Measurements from ENCODE around the gene TEX44. TPM values are rescaled to one million over a fixed set of nuclear protein-coding genes. Genes with fewer than 3 reads are reported as not detected.
A peak's percentile ranks its signal among the peaks of the same experiment; 100 is the strongest.

The TEX44 gene
- total RNA-seq, 1 experiment from 2014 or later = not detected

DNA sequence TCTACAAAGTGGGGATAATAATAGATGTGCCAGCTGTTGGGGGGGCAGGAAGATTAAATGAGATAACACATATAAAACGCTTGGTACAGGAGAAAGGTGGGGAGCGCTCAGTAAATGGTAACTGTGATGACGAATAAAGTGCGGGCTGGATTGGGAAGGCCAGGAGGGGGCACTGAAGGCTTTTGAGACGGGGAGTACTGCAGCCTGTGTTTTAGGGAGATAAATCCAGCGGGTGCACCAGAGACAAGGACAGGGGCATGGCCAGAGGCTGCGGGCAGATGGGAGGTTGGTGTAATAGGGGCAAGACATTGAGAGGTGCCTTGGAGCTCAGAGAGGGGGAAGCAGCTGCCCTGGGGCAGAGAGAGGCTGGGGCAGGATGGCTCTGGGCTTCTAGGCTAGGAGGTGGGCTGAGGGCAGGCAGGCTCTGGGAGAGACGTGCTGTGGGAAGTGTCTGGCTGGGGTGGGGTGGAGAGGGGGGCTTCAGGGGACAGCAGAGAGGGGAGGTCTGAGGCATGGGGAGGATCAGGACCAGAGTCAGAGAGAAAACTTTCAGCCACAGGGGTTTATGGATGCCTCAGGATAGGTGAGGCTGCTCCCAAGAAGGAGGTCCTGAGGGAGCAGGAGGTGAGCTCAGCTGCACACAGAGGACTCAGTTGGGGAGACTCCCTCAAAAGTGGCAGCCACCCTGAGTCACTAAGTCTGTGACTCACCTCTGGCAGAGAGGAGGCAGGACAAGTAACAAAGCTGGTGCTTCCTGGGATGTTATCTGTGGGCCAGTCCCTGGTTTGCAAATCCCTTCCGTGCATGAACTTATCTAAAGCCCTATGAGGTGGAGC is 18.8 kb downstream of the TEX44 start:
- Histone ChIP-seq H3K36me3 (ENCODE audit: control insufficient read depth, insufficient read depth, low read length) (no peaks in the 10 kb centered on the region), H3K27ac (ENCODE audit: low read length) (peak overlapping the region; percentile 92), H3K4me1 (ENCODE audit: control insufficient read depth, insufficient read depth, low read length) (peaks cover 36% of the 10 kb centered on the region), H3K4me3 (ENCODE audit: low read depth in 2 of 2, low read length in 2 of 2) (0 out of 4 replicates have a peak overlapping the region, but pooled peaks of 1 of the 2 experiments have one; percentile 8), H3K27me3 (ENCODE audit: control insufficient read depth, insufficient read depth, low read length) (no peaks in the 10 kb centered on the region), H3K9me3 (ENCODE audit: control insufficient read depth, insufficient read depth, low read depth, low read length) (no peaks in the 10 kb centered on the region)
- CTCF ChIA-PET = interaction anchor here (0.5 to 4.3 kb wide), 7 partner anchors 10 to 103 kb away, joined by 3 to 45 read pairs (median 9); no protein-coding TSS in a partner anchor
- no TSS peak for BruUV-seq (replicated peaks)
- in situ Hi-C loops (cut with HindIII; ENCODE audit: low pct_unique_long_range_greater_than_20kb, low sequenced_read_pairs) = no loop called here
- POLR2A ChIA-PET = interaction anchor here (0.6 kb wide), 2 partner anchors 47 to 51 kb away, joined by 3 to 11 read pairs; no protein-coding TSS in a partner anchor
- TF ChIP-seq POLR2AphosphoS5 (IDR thresholded peaks at IDR 0.05; ENCODE audit: low read depth, low read length) (no peak; the same call in 1 of the 2 replicates), SIN3A (IDR thresholded peaks at IDR 0.05; ENCODE audit: borderline replicate concordance, insufficient read depth, low read depth, low read length) (no peak), TCF7L2 (IDR thresholded peaks at IDR 0.05; ENCODE audit: low read depth, low read length) (no peak)
- TF ChIP-seq, protein P1, sequence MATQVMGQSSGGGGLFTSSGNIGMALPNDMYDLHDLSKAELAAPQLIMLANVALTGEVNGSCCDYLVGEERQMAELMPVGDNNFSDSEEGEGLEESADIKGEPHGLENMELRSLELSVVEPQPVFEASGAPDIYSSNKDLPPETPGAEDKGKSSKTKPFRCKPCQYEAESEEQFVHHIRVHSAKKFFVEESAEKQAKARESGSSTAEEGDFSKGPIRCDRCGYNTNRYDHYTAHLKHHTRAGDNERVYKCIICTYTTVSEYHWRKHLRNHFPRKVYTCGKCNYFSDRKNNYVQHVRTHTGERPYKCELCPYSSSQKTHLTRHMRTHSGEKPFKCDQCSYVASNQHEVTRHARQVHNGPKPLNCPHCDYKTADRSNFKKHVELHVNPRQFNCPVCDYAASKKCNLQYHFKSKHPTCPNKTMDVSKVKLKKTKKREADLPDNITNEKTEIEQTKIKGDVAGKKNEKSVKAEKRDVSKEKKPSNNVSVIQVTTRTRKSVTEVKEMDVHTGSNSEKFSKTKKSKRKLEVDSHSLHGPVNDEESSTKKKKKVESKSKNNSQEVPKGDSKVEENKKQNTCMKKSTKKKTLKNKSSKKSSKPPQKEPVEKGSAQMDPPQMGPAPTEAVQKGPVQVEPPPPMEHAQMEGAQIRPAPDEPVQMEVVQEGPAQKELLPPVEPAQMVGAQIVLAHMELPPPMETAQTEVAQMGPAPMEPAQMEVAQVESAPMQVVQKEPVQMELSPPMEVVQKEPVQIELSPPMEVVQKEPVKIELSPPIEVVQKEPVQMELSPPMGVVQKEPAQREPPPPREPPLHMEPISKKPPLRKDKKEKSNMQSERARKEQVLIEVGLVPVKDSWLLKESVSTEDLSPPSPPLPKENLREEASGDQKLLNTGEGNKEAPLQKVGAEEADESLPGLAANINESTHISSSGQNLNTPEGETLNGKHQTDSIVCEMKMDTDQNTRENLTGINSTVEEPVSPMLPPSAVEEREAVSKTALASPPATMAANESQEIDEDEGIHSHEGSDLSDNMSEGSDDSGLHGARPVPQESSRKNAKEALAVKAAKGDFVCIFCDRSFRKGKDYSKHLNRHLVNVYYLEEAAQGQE (IDR thresholded peaks at IDR 0.05; ENCODE audit: insufficient read depth in 1 of 2, low read depth in 2 of 2, low read length in 1 of 2) = no peak
- TF ChIP-seq, protein P2, sequence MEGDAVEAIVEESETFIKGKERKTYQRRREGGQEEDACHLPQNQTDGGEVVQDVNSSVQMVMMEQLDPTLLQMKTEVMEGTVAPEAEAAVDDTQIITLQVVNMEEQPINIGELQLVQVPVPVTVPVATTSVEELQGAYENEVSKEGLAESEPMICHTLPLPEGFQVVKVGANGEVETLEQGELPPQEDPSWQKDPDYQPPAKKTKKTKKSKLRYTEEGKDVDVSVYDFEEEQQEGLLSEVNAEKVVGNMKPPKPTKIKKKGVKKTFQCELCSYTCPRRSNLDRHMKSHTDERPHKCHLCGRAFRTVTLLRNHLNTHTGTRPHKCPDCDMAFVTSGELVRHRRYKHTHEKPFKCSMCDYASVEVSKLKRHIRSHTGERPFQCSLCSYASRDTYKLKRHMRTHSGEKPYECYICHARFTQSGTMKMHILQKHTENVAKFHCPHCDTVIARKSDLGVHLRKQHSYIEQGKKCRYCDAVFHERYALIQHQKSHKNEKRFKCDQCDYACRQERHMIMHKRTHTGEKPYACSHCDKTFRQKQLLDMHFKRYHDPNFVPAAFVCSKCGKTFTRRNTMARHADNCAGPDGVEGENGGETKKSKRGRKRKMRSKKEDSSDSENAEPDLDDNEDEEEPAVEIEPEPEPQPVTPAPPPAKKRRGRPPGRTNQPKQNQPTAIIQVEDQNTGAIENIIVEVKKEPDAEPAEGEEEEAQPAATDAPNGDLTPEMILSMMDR (IDR thresholded peaks at IDR 0.05) = peak; percentile 76
- intact Hi-C loops (cut with micrococcal nuclease; ENCODE audit: unreplicated experiment) = loop anchor here (1.0 to 10.0 kb wide), 3 partner anchors 63 to 173 kb away; partner anchors contain the start of genes COPS7B and PDE6D
- ATAC-seq (peak; percentile 48), DNase-seq (ENCODE audit: low read depth, low spot score) (no peak)

DNA sequence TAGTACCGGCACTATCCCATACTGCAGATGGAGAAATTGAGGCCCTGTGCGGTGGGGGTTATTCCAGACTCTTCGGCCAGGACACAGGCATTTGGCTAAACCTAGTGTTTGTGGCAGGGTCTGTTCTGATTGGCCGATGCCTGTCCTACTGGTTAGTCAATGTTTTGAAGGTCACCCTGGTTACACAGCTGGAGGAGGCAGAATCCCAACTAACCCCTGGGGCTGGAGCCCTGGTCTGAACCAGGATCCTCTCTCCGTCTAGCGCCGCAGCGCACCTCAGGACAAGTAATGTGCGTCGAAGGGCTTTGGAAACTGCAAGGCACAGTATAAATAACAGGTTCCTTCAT is 19.4 kb downstream of the TEX44 start:
- Histone ChIP-seq H3K27me3 (ENCODE audit: control insufficient read depth, insufficient read depth, low read length) (no peaks in the 10 kb centered on the region), H3K4me1 (ENCODE audit: control insufficient read depth, insufficient read depth, low read length) (peaks cover 42% of the 10 kb centered on the region), H3K9me3 (ENCODE audit: control insufficient read depth, insufficient read depth, low read depth, low read length) (no peaks in the 10 kb centered on the region), H3K27ac (ENCODE audit: low read length) (peak overlapping the region; percentile 92), H3K4me3 (ENCODE audit: low read depth in 2 of 2, low read length in 2 of 2) (peak overlapping the region in 1 of 2 experiments; percentile 8; a peak in 1 of 4 replicates), H3K36me3 (ENCODE audit: control insufficient read depth, insufficient read depth, low read length) (no peaks in the 10 kb centered on the region)
- intact Hi-C loops (cut with micrococcal nuclease; ENCODE audit: unreplicated experiment) (loop anchor here (1.0 to 10.0 kb wide), 3 partner anchors 63 to 173 kb away; partner anchors contain the start of genes COPS7B and PDE6D), in situ Hi-C loops (cut with HindIII; ENCODE audit: low pct_unique_long_range_greater_than_20kb, low sequenced_read_pairs) (no loop called here)
- no TSS peak for BruUV-seq (replicated peaks)
- ChIA-PET CTCF (interaction anchor here (1.1 to 4.3 kb wide), 4 partner anchors 10 to 66 kb away, joined by 3 to 45 read pairs (median 7); no protein-coding TSS in a partner anchor), POLR2A (interaction anchor here (0.6 kb wide), 1 partner anchor 51 kb away, joined by 3 read pairs; no protein-coding TSS in a partner anchor)
- peak; percentile 62 for DNase-seq (ENCODE audit: low read depth, low spot score)
- TF ChIP-seq, protein P1 (IDR thresholded peaks at IDR 0.05; ENCODE audit: insufficient read depth in 1 of 2, low read depth in 2 of 2, low read length in 1 of 2) = no peak
- TF ChIP-seq POLR2AphosphoS5 (IDR thresholded peaks at IDR 0.05; ENCODE audit: low read depth, low read length) (no peak; the same call in 1 of the 2 replicates), TCF7L2 (IDR thresholded peaks at IDR 0.05; ENCODE audit: low read depth, low read length) (no peak), SIN3A (IDR thresholded peaks at IDR 0.05; ENCODE audit: borderline replicate concordance, insufficient read depth, low read depth, low read length) (no peak)
- TF ChIP-seq, protein P2 (IDR thresholded peaks at IDR 0.05) = no peak
- peak; percentile 55 for ATAC-seq
